Epithelial cell of esophagus (primary cell): ENCODE data around the gene AKAP9.
"Not testable (repeated sequence)": the region's sequence is repeated elsewhere in the genome, so short reads cannot be mapped to it uniquely, and the experiment has no call there.

Source experiments
- DNase-seq: peaks from one replicate; pipeline ENCODE4 v3.0.0; 2010; ENCODE audit warnings: low read depth
- H3K4me3 ChIP-seq: 2 replicates; pipeline ENCODE4 v1.5.1; 2011; ENCODE audit warnings: mild to moderate bottlenecking, low read length, control low read depth
- CTCF ChIP-seq: IDR thresholded peaks from 2 replicates; pipeline ENCODE4 v1.5.1; 2011; ENCODE audit warnings: low read depth, mild to moderate bottlenecking, low read length, control low read depth, inconsistent platforms; ENCODE audit not compliant: insufficient read depth; ENCODE audit errors: missing control alignments

Gene AKAP9

GRCh38 chr7:91976743-91977142 lies 36.1 kb downstream of the AKAP9 start:
- no peak overlapping the region for H3K4me3 ChIP-seq
- DNase-seq = no peak
- no peak for TF ChIP-seq CTCF

- no peak for DNase-seq
- H3K4me3 ChIP-seq = no peak overlapping the region
- no peak for TF ChIP-seq CTCF
Observed at GRCh38 chr7:91979590-91979989, 38.9 kb downstream of the AKAP9 start.

- not testable (repeated sequence) for DNase-seq, H3K4me3 ChIP-seq
Observed at GRCh38 chr7:91982352-91982751, 41.7 kb downstream of the AKAP9 start.

- no peak for DNase-seq
- TF ChIP-seq CTCF = no peak
Observed at GRCh38 chr7:91988213-91988612, 47.6 kb downstream of the AKAP9 start.

GRCh38 chr7:91993976-91994375 lies 53.3 kb downstream of the AKAP9 start:
- no peak overlapping the region for H3K4me3 ChIP-seq
- no peak for TF ChIP-seq CTCF
- DNase-seq = no peak

More at GRCh38 chr7:91988213-91988612, 47.6 kb downstream of the AKAP9 start:
- H3K4me3 ChIP-seq = no peak overlapping the region

GRCh38 chr7:91995391-91996105 lies 54.9 kb downstream of the AKAP9 start:
- H3K4me3 ChIP-seq = no peak overlapping the region
- TF ChIP-seq CTCF = no peak
- DNase-seq = no peak

GRCh38 chr7:91999631-92000565 lies 59.2 kb downstream of the AKAP9 start:
- TF ChIP-seq CTCF = no peak
- H3K4me3 ChIP-seq = no peak overlapping the region
- no peak for DNase-seq
